Prostate gland (tissue), 2 donors: ENCODE results near the gene PRDX2.

Experiments
- POLR2A ChIP-seq: fragments of 450-650 bp; IDR thresholded peaks from one replicate; pipeline ENCODE4 v1.6.1; 2016; ENCODE audit warnings: antibody characterized with exemption, mild to moderate bottlenecking
- TF ChIP-seq, protein P1 (sequence below), 4 experiments: fragments of 200-600 bp in 2 of 4; fragments of 450-650 bp in 2 of 4; sonication (generic) in 2 of 4; IDR thresholded peaks; 1 replicate in 3 of 4; 2 replicates in 1 of 4; pipeline ENCODE4 v1.5.1; 2016 to 2019; ENCODE audit warnings: antibody characterized with exemption in 4 of 4, mild to moderate bottlenecking in 2 of 4, moderate library complexity in 2 of 4

DNA sequence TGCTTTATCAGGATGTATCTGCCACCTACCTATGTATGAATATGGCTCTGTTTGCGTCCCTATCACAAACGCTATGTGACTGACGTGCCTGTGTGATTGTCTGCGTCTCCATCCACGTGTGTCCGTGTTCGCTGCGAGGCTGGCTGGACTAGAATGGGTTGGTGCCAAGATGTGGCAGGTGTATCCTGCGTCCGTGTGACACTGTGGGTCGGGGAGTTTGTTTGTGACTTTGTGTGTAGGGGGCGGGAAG lies 19.5 kb downstream of the PRDX2 start:
- TF ChIP-seq, protein P1, sequence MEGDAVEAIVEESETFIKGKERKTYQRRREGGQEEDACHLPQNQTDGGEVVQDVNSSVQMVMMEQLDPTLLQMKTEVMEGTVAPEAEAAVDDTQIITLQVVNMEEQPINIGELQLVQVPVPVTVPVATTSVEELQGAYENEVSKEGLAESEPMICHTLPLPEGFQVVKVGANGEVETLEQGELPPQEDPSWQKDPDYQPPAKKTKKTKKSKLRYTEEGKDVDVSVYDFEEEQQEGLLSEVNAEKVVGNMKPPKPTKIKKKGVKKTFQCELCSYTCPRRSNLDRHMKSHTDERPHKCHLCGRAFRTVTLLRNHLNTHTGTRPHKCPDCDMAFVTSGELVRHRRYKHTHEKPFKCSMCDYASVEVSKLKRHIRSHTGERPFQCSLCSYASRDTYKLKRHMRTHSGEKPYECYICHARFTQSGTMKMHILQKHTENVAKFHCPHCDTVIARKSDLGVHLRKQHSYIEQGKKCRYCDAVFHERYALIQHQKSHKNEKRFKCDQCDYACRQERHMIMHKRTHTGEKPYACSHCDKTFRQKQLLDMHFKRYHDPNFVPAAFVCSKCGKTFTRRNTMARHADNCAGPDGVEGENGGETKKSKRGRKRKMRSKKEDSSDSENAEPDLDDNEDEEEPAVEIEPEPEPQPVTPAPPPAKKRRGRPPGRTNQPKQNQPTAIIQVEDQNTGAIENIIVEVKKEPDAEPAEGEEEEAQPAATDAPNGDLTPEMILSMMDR (IDR thresholded peaks at IDR 0.05), result no peak
- no peak for TF ChIP-seq POLR2A
